OCI-LY3 (cell line): ENCODE data around the gene TMEM219.

Experiments
- CTCF ChIP-seq: fragments of 200-600, 300-600 bp; sonication (generic); IDR thresholded peaks from 2 replicates; pipeline ENCODE4 v1.5.1; 2014; ENCODE audit warnings: antibody characterized with exemption, low read length, low read depth
- EZH2phosphoT487 ChIP-seq: fragments of 200-600 bp; shearing (Covaris generic); IDR thresholded peaks from 2 replicates; pipeline ENCODE4 v1.6.1; 2018; ENCODE audit warnings: antibody characterized with exemption, mixed run types, low read depth

GRCh38 chr16:29951625-29952365 is 10.1 kb upstream of the TMEM219 start:
- TF ChIP-seq CTCF (no peak), EZH2phosphoT487 (no peak)
